NB4 (cell line): Measurements from ENCODE around the gene ADGRA3.

Experiments used
- POLR2A ChIP-seq: IDR thresholded peaks from 2 replicates; pipeline ENCODE4 v1.6.1; 2011; ENCODE audit warnings: mild to moderate bottlenecking; ENCODE audit not compliant: insufficient read length; ENCODE audit errors: extremely low read depth
- TF ChIP-seq, protein P1 (sequence below): IDR thresholded peaks from one replicate; pipeline ENCODE4 v1.5.1; 2012; ENCODE audit warnings: low read depth, low read length

DNA sequence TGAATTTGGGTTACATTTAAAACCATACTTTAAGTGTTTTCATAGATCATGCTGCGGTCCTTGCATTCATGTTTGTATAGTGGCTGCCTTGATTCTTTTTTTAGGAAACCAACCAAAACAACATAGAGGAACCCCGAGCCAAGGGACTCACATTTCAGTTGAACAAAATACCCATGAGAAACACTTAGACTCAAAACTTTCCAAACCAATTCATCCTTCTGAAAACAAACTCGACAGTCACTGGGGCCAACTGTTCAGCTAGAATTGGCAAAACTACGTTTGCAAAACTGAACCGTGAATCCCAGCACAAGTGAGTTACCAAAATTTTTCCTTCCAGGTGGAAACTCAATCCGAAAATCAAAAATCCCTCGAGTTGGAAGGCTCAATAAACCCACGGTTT lies 1.4 kb downstream of the ADGRA3 start:
- TF ChIP-seq, protein P1, sequence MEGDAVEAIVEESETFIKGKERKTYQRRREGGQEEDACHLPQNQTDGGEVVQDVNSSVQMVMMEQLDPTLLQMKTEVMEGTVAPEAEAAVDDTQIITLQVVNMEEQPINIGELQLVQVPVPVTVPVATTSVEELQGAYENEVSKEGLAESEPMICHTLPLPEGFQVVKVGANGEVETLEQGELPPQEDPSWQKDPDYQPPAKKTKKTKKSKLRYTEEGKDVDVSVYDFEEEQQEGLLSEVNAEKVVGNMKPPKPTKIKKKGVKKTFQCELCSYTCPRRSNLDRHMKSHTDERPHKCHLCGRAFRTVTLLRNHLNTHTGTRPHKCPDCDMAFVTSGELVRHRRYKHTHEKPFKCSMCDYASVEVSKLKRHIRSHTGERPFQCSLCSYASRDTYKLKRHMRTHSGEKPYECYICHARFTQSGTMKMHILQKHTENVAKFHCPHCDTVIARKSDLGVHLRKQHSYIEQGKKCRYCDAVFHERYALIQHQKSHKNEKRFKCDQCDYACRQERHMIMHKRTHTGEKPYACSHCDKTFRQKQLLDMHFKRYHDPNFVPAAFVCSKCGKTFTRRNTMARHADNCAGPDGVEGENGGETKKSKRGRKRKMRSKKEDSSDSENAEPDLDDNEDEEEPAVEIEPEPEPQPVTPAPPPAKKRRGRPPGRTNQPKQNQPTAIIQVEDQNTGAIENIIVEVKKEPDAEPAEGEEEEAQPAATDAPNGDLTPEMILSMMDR, result no peak
- no peak for TF ChIP-seq POLR2A
